GM18951 (cell line): ENCODE data around the gene CCSAP.
"Not testable (repeated sequence)": the region's sequence is repeated elsewhere in the genome, so short reads cannot be mapped to it uniquely, and the experiment has no call there.

Source experiments
- POLR2A ChIP-seq: IDR thresholded peaks from 4 replicates; pipeline ENCODE4 v1.6.1; 2011; ENCODE audit warnings: mild to moderate bottlenecking; ENCODE audit not compliant: insufficient read length, insufficient read depth; ENCODE audit errors: extremely low read depth
- in situ Hi-C: fragments of 300-500 bp; cut with MboI; formaldehyde crosslinking; loops from one replicate; pipeline ENCODE4 v1.12.0; 2022; ENCODE audit warnings: low sequenced_read_pairs, mixed read lengths, inconsistent platforms; ENCODE audit not compliant: unreplicated experiment

The CCSAP gene

GRCh38 chr1:229328598-229329362 is 14.1 kb downstream of the CCSAP start:
- TF ChIP-seq POLR2A, result no peak
- in situ Hi-C loops, result no loop called here

GRCh38 chr1:229327765-229328164 is 15.1 kb downstream of the CCSAP start:
- in situ Hi-C loops, result not testable (repeated sequence)

GRCh38 chr1:229326601-229327000 is 16.2 kb downstream of the CCSAP start:
- in situ Hi-C loops, result no loop called here
- TF ChIP-seq POLR2A, result no peak

- in situ Hi-C loops, result no loop called here
- no peak for TF ChIP-seq POLR2A
These were observed 16.9 kb downstream of the CCSAP start for GRCh38 chr1:229325853-229326487.

- in situ Hi-C loops, result no loop called here
- TF ChIP-seq POLR2A, result no peak
These were observed 17.4 kb downstream of the CCSAP start for GRCh38 chr1:229325401-229325800.

- in situ Hi-C loops, result no loop called here
- TF ChIP-seq POLR2A, result no peak
These were observed 18.8 kb downstream of the CCSAP start for GRCh38 chr1:229323885-229324553.

GRCh38 chr1:229323201-229323600 is 19.6 kb downstream of the CCSAP start:
- in situ Hi-C loops, result no loop called here

GRCh38 chr1:229319487-229319886 is 23.4 kb downstream of the CCSAP start:
- in situ Hi-C loops, result no loop called here

More at GRCh38 chr1:229323201-229323600, 19.6 kb downstream of the CCSAP start:
- TF ChIP-seq POLR2A, result no peak

GRCh38 chr1:229318056-229318455 is 24.8 kb downstream of the CCSAP start:
- in situ Hi-C loops, result no loop called here
- TF ChIP-seq POLR2A, result no peak

More at GRCh38 chr1:229319487-229319886, 23.4 kb downstream of the CCSAP start:
- TF ChIP-seq POLR2A, result no peak

GRCh38 chr1:229316166-229316565 is 26.7 kb downstream of the CCSAP start:
- TF ChIP-seq POLR2A, result no peak
- in situ Hi-C loops, result no loop called here

- in situ Hi-C loops, result no loop called here
- no peak for TF ChIP-seq POLR2A
These were observed 32.0 kb downstream of the CCSAP start for GRCh38 chr1:229310833-229311232.

GRCh38 chr1:229309684-229310083 is 33.2 kb downstream of the CCSAP start:
- no peak for TF ChIP-seq POLR2A
- in situ Hi-C loops, result no loop called here

GRCh38 chr1:229309074-229309473 is 33.8 kb downstream of the CCSAP start:
- in situ Hi-C loops, result no loop called here
- no peak for TF ChIP-seq POLR2A

GRCh38 chr1:229305392-229305791 is 37.5 kb downstream of the CCSAP start:
- no peak for TF ChIP-seq POLR2A
- in situ Hi-C loops, result no loop called here
